Immature natural killer cell (primary cell): Measurements from ENCODE around the gene JDP2. TPM values are rescaled to one million over a fixed set of nuclear protein-coding genes. Genes with fewer than 3 reads are reported as not detected.

Source experiments
- DNase-seq, 3 donors: peaks; one replicate each; pipeline ENCODE4 v3.0.0; 2022; ENCODE audit warnings: mixed read lengths in 1 of 3
- H3K27ac Mint-ChIP-seq, 6 donors: one replicate each; pipeline ENCODE4 v1.8.0; 2020; ENCODE audit warnings: mixed read lengths in 6 of 6, mild to moderate bottlenecking in 5 of 6, inconsistent platforms in 4 of 6, moderate library complexity in 3 of 6
- H3K27me3 Mint-ChIP-seq, 3 donors: one replicate each; pipeline ENCODE4 v1.8.0; 2020 to 2021; ENCODE audit warnings: low read depth in 3 of 3, mild to moderate bottlenecking in 3 of 3, mixed read lengths in 3 of 3, moderate library complexity in 3 of 3, inconsistent platforms in 1 of 3
- H3K36me3 Mint-ChIP-seq, 3 donors: one replicate each; pipeline ENCODE4 v1.8.0; 2020; ENCODE audit warnings: mixed read lengths in 3 of 3, inconsistent platforms in 2 of 3, mild to moderate bottlenecking in 2 of 3
- H3K4me1 Mint-ChIP-seq, 2 donors: one replicate each; pipeline ENCODE4 v1.8.0; 2020; ENCODE audit warnings: inconsistent platforms in 2 of 2, mild to moderate bottlenecking in 2 of 2, mixed read lengths in 2 of 2, moderate library complexity in 1 of 2
- H3K4me3 Mint-ChIP-seq, 5 donors: one replicate each; pipeline ENCODE4 v1.8.0; 2020; ENCODE audit warnings: mild to moderate bottlenecking in 5 of 5, mixed read lengths in 5 of 5, inconsistent platforms in 3 of 5, moderate library complexity in 3 of 5
- H3K9me3 Mint-ChIP-seq, 6 donors: one replicate each; pipeline ENCODE4 v1.8.0; 2020; ENCODE audit warnings: mild to moderate bottlenecking in 6 of 6, mixed read lengths in 6 of 6, inconsistent platforms in 4 of 6, moderate library complexity in 3 of 6
- polyA plus RNA-seq, 3 donors: library from polyadenylated mRNA; unstranded; fragments of 300-500 nt; fragmentation: Illumina TruSeq; gene quantifications; one replicate each; pipeline ENCODE4 v1.2.3, GENCODE V29; 2021

Gene JDP2
- polyA plus RNA-seq, 3 donors from 2014 or later: 0.47 TPM; not detected in 2

- Mint-ChIP-seq H3K9me3 (no peaks in the 10 kb centered on the region), H3K27me3 (peaks cover 4 to 6% (median 4%) of the 10 kb centered on the region in 3 donors), H3K36me3 (peaks cover 0 to 4% (median 0%) of the 10 kb centered on the region in 3 donors), H3K4me3 (no peak overlapping the region), H3K27ac (no peak overlapping the region), H3K4me1 (peaks cover 0 to 8% of the 10 kb centered on the region in 2 donors)
- DNase-seq: no peak
Observed at GRCh38 chr14:75399321-75399720, 28.5 kb upstream of the JDP2 start.

GRCh38 chr14:75399843-75400775 is 27.7 kb upstream of the JDP2 start:
- Mint-ChIP-seq H3K4me3 (no peak overlapping the region), H3K9me3 (no peaks in the 10 kb centered on the region), H3K36me3 (peaks cover 0 to 4% (median 0%) of the 10 kb centered on the region in 3 donors), H3K4me1 (peaks cover 0 to 8% of the 10 kb centered on the region in 2 donors), H3K27me3 (peaks cover 4 to 6% (median 5%) of the 10 kb centered on the region in 3 donors), H3K27ac (no peak overlapping the region)
- DNase-seq: no peak

GRCh38 chr14:75401361-75401760 is 26.5 kb upstream of the JDP2 start:
- Mint-ChIP-seq H3K27ac (no peak overlapping the region), H3K36me3 (peaks cover 0 to 4% (median 0%) of the 10 kb centered on the region in 3 donors), H3K9me3 (no peaks in the 10 kb centered on the region), H3K27me3 (peaks cover 1 to 6% (median 4%) of the 10 kb centered on the region in 3 donors), H3K4me3 (no peak overlapping the region), H3K4me1 (peaks cover 0 to 8% of the 10 kb centered on the region in 2 donors)
- no peak for DNase-seq

- H3K27me3 Mint-ChIP-seq: peaks cover 1 to 4% (median 3%) of the 10 kb centered on the region in 3 donors
- no peak overlapping the region for H3K27ac Mint-ChIP-seq
- no peaks in the 10 kb centered on the region for H3K9me3 Mint-ChIP-seq
- H3K36me3 Mint-ChIP-seq: peaks cover 0 to 4% (median 0%) of the 10 kb centered on the region in 3 donors
- peaks cover 0 to 8% of the 10 kb centered on the region in 2 donors for H3K4me1 Mint-ChIP-seq
- no peak overlapping the region for H3K4me3 Mint-ChIP-seq
- no peak for DNase-seq
Observed at GRCh38 chr14:75402867-75403413, 24.9 kb upstream of the JDP2 start.

- Mint-ChIP-seq H3K27ac (no peak overlapping the region), H3K36me3 (no peaks in the 10 kb centered on the region), H3K9me3 (no peaks in the 10 kb centered on the region), H3K4me1 (peaks cover 0 to 8% of the 10 kb centered on the region in 2 donors), H3K27me3 (peaks cover 1 to 6% (median 5%) of the 10 kb centered on the region in 3 donors), H3K4me3 (no peak overlapping the region)
- no peak for DNase-seq
Observed at GRCh38 chr14:75404847-75405246, 23.0 kb upstream of the JDP2 start.

DNA sequence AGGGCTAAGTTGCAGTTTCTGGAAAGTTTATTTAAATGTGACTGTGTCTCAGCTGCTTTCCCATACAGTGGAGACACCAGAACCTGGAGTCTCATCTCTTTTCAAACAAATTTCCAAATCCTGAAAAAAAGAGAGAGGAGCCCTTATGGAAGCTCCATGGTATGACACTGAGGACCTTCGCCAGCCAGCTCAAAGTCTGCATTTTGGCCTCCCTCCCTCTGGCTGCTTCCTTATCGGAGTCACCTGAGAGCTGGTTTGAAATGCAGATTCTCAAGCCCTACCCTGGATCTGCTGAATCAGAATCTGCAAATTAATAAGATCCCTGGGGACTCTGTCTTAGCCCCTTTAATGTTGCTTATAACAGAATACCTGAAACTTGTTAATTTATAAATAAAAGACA is 21.7 kb upstream of the JDP2 start:
- Mint-ChIP-seq H3K27ac (no peak overlapping the region), H3K27me3 (peaks cover 1 to 4% (median 4%) of the 10 kb centered on the region in 3 donors), H3K4me1 (peaks cover 0 to 6% of the 10 kb centered on the region in 2 donors), H3K4me3 (no peak overlapping the region), H3K9me3 (no peaks in the 10 kb centered on the region), H3K36me3 (no peaks in the 10 kb centered on the region)
- DNase-seq: no peak

- Mint-ChIP-seq H3K4me3 (no peak overlapping the region), H3K27me3 (peaks cover 1 to 4% (median 1%) of the 10 kb centered on the region in 3 donors), H3K9me3 (no peaks in the 10 kb centered on the region), H3K4me1 (no peaks in the 10 kb centered on the region), H3K36me3 (no peaks in the 10 kb centered on the region), H3K27ac (no peak overlapping the region)
- DNase-seq: no peak
Observed at GRCh38 chr14:75406856-75407255, 21.0 kb upstream of the JDP2 start.

DNA sequence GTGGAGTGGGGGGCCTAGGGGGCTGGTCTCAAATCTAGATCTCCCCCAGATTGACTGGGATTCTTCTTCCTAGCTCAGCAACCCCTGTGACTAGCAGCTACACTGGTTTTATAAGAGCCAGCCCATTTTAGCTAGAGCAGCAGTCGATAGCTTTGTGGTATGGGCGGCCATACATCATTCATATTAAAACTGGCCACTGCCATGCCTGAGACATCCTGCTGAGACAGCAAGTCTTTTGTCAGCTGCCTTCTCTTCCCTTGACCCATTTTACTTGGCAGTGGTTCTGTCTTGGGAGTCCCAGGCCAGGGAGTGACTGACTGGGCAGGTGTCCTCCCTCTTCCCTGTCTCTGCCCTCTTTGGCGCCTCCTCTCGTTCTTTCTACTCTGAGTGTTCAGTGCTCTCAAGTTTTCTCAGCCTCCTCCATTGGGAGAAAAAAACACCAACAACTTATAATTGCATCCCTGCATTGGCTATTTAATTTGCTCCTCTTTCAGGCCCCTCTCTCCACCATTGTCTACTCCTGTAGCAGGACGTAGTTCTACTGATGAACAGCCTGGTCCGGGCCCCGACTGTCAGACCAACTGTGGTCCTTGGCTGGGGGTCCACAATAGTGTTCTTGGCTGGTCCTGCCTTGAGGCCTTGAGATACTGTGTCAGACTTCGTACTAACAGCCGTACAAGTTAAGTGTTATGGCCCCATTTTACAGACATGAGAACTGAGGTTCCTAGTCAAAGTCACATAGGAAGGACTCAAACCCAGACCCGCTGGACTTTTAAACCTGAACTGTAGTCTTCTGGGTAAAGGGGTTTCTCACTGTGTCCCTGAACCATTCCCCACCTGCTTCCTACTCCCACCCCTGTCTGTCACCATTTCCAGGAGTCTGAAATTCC is 18.3 kb upstream of the JDP2 start:
- H3K4me3 Mint-ChIP-seq: no peak overlapping the region
- H3K4me1 Mint-ChIP-seq: no peaks in the 10 kb centered on the region
- no peak for DNase-seq
- H3K36me3 Mint-ChIP-seq: no peaks in the 10 kb centered on the region
- H3K27ac Mint-ChIP-seq: no peak overlapping the region
- no peaks in the 10 kb centered on the region for H3K9me3 Mint-ChIP-seq
- peaks cover 0 to 4% (median 1%) of the 10 kb centered on the region in 3 donors for H3K27me3 Mint-ChIP-seq

DNA sequence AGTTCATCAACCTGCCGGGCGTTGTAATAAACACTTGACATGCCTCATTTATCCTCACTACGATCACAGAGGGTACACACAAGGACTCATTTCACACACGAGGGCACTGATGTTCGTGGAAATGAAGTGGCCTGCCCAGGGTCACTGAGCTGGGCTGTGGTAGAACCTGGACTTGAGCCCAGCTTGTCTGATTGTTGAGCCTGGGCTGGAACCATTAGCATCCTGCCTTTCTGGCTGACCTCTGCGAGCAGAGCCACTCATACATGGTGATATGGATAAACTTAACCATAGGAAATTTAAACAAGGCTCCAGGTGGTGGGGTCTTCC is 16.6 kb upstream of the JDP2 start:
- no peak for DNase-seq
- no peaks in the 10 kb centered on the region for H3K4me1 Mint-ChIP-seq
- peaks cover 0 to 4% (median 1%) of the 10 kb centered on the region in 3 donors for H3K27me3 Mint-ChIP-seq
- no peaks in the 10 kb centered on the region for H3K36me3 Mint-ChIP-seq
- H3K4me3 Mint-ChIP-seq: no peak overlapping the region
- no peak overlapping the region for H3K27ac Mint-ChIP-seq
- no peaks in the 10 kb centered on the region for H3K9me3 Mint-ChIP-seq

- H3K9me3 Mint-ChIP-seq: no peaks in the 10 kb centered on the region
- no peak for DNase-seq
- no peaks in the 10 kb centered on the region for H3K4me1 Mint-ChIP-seq
- no peak overlapping the region for H3K4me3 Mint-ChIP-seq
- no peaks in the 10 kb centered on the region for H3K36me3 Mint-ChIP-seq
- H3K27ac Mint-ChIP-seq: no peak overlapping the region
- H3K27me3 Mint-ChIP-seq: peaks cover 0 to 5% (median 1%) of the 10 kb centered on the region in 3 donors
Observed at GRCh38 chr14:75413013-75413412, 14.8 kb upstream of the JDP2 start.

GRCh38 chr14:75417674-75418073 is 10.1 kb upstream of the JDP2 start:
- no peaks in the 10 kb centered on the region for H3K36me3 Mint-ChIP-seq
- H3K9me3 Mint-ChIP-seq: no peaks in the 10 kb centered on the region
- H3K4me3 Mint-ChIP-seq: no peak overlapping the region
- H3K27me3 Mint-ChIP-seq: peaks cover 0 to 10% (median 1%) of the 10 kb centered on the region in 3 donors
- no peak for DNase-seq
- no peak overlapping the region for H3K27ac Mint-ChIP-seq
- H3K4me1 Mint-ChIP-seq: peaks cover 1 to 7% of the 10 kb centered on the region in 2 donors

DNA sequence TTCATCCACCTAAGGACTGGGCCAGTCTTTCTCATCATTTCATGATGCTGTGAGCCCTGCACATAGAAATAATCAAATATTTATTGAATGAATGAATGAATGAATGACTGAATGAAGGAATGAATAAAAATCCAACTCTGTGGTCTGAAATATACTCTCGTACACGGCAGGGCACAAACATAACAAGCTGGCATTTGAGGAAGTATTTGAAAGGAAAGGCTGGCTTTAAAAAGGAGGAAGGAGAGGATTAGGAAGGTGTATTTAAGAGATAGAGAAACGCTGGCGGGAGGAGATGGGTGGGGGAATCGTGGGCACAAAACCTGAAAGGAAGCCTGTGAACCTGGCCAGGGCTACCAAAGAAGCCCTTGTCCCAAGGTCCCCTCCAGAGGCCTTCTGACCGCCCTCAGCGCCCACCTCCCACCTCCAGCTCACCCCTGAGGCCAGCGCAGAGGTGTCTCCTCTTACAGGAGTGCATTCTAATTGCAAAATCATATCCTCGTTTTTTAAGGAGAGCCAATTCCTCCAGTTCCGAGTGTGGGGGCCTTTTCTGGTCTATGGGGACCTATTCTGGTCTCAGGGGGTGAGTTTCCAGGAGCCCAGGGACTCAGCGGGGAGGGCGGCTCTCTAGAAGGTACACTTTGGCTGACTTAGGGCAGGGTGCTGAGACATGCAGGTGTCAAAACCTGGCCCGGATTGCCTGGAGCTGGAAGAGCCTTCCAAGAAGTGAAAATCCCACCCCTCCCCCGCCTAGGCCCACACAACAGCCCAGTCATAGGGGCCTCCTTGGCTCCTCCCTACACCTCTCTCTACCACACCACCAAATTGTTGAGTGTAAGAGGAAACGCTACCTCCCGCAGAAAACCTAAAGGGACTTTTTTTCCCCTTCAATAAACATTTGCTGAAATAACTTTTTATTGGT is 8.7 kb upstream of the JDP2 start:
- DNase-seq: no peak
- Mint-ChIP-seq H3K4me1 (peaks cover 1 to 7% of the 10 kb centered on the region in 2 donors), H3K36me3 (no peaks in the 10 kb centered on the region), H3K27ac (no peak overlapping the region), H3K27me3 (peaks cover 0 to 14% (median 5%) of the 10 kb centered on the region in 3 donors), H3K9me3 (no peaks in the 10 kb centered on the region), H3K4me3 (no peak overlapping the region)

GRCh38 chr14:75422169-75422568 is 5.7 kb upstream of the JDP2 start:
- no peak overlapping the region for H3K27ac Mint-ChIP-seq
- peaks cover 0 to 6% (median 2%) of the 10 kb centered on the region in 3 donors for H3K36me3 Mint-ChIP-seq
- no peak overlapping the region for H3K4me3 Mint-ChIP-seq
- H3K4me1 Mint-ChIP-seq: peaks cover 5 to 7% of the 10 kb centered on the region in 2 donors
- no peak for DNase-seq
- peaks cover 9 to 26% (median 10%) of the 10 kb centered on the region in 3 donors for H3K27me3 Mint-ChIP-seq
- peaks cover 0 to 5% (median 0%) of the 10 kb centered on the region in 6 donors for H3K9me3 Mint-ChIP-seq
